ENCODE data around the gene AP2A1.
"Not testable (repeated sequence)": the region's sequence is repeated elsewhere in the genome, so short reads cannot be mapped to it uniquely, and the experiment has no call there.

Gene AP2A1

GRCh38 chr19:49766930-49767299, at the start of gene AP2A1:
Gene AP2A1 (plus strand): TSS chr19:49767001. CDS start chr19:49767134, 133 bp downstream.
- DNase-seq: no peak

GRCh38 chr19:49718511-49718910, 48.3 kb upstream of the AP2A1 start:
- no peak for DNase-seq

DNA sequence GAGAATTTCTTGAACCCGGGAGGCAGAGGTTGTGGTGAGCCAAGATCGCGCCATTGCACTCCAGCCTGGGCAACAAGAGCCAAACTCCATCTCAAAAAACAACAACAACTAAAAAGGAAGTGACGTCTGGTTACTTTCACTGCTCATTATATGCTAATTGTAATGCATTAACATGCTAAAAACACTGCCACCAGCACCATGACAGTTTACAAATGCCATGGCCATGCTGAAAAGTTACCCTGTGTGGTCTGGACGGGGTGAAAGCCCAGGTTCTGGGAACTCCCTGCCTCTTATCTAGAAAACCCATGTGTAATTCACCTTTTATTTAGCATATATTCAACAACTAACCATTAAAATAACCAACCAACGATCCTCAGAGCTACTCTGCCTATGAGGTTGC, 47.8 kb upstream of the AP2A1 start:
- no peak for DNase-seq

GRCh38 chr19:49719420-49719819, 47.4 kb upstream of the AP2A1 start:
- not testable (repeated sequence) for DNase-seq

DNA sequence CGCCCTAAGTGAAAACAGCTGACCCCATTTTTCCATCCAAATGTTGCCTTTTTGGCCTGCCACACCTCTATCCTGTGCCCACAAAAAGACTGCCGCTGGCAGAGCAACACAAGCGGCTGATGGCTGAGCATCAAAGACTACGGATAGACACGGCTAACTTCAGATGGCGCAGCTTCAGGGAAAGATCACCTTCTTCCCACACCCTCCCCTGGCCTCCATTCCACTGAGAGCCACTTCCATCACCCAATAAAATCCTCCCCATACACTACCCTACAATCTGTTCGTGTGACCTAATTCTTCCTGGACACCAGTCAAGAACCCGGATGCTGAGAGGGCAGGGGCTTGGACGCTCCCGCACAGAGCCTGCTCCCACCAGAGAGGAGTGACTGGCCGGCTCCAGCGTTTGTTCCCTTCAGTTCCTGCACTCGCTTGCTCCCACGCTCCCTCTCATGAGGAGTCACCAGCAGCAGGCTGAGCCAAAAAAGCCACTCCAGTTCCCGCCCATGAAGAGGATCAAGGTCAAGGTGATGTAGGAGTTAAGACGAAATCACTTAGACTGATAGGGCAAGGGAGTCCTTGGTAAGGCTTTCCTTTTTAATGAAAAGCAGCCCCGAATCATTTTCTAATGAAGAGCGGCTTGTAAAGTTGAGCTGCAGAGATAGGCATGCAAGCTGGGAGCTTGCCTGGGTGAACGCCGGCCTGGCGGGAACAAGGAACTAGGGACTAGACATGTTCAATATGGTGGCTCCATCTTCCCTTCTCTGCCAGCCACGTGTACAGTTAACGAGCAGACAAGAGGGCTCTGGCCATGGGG, 39.4 kb upstream of the AP2A1 start:
- DNase-seq: no peak

GRCh38 chr19:49730166-49730565, 36.6 kb upstream of the AP2A1 start:
- no peak for DNase-seq

- no peak for DNase-seq
Observed at GRCh38 chr19:49738268-49738667, 28.5 kb upstream of the AP2A1 start.

GRCh38 chr19:49739098-49739497, 27.7 kb upstream of the AP2A1 start:
- no peak for DNase-seq

- no peak for DNase-seq
Observed at GRCh38 chr19:49739933-49740332, 26.9 kb upstream of the AP2A1 start.

GRCh38 chr19:49741210-49741844, 25.5 kb upstream of the AP2A1 start:
- no peak for DNase-seq

GRCh38 chr19:49744946-49745381, 21.8 kb upstream of the AP2A1 start:
- no peak for DNase-seq

DNA sequence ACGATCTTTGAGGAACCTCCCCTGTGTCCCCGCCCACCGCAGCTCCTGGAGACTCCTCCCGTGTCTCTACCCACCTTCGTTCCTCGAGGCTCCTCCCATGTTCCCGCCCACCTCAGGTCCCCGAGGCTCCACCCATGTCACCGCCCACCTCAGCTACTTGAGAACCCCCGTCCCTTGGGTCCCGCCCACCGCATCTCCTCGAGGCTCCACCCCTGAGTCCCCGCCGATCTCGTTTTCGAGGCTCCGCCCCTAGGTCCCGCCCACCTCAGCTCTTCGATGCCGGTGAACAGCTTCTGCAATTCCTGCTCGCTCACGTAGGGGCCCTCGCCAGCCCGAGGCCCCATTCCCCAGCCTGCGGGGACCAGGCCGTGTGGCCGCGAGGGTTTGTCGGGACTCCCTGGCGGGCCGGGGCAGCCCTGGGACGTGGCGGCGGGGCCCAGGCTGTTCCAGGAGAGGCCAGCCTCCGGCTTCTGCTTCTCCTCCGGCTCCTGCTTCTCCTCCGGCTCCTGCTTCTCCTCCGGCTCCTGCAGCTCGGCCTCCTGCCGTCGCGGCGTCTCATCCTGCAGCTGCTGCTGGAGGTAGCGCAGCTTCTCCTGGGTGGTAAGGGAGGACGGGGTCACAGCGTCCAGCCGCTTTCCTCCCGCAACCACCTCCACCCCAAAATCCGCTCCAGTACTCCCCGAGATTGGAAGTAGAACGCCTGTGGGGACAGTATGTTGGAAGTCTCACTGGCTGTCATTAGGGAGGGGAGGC, 20.4 kb upstream of the AP2A1 start:
- no peak for DNase-seq

DNA sequence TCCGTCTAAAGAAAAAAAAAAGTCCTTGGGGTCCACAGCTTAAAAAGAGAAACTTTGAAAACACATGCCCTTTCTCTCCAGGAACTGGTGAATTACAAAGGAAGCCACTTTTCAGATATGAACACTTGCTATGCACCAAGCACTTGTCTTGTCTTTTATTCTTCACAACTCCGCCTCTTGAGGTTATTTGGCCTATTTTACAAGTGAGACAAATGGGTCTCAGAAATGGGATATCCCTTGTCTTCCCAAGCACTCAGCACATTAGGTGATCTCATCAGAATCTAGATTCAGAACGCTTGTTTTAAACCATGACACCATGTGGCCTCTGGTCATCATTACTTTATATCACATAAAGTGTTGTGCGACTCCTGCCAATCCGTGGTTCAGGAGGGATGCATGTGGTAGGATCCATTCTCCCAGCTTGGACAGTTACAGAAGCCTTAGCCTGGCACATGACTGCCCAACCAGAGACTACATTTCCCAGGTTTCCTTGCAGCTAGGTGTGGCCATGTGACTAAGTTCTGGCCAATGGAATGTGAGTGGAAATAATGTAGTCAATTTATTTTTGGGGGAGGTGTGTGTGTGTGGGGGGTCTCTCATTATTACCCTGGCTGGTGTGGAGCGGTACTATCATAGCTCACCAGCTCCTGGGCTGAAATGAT, 17.6 kb upstream of the AP2A1 start:
- no peak for DNase-seq

- no peak for DNase-seq
Observed at GRCh38 chr19:49749771-49750170, 17.0 kb upstream of the AP2A1 start.

- DNase-seq: no peak
Observed at GRCh38 chr19:49752701-49753100, 14.1 kb upstream of the AP2A1 start.

- no peak for DNase-seq
Observed at GRCh38 chr19:49755956-49756355, 10.8 kb upstream of the AP2A1 start.

- DNase-seq: no peak
Observed at GRCh38 chr19:49758292-49758691, 8.5 kb upstream of the AP2A1 start.

DNA sequence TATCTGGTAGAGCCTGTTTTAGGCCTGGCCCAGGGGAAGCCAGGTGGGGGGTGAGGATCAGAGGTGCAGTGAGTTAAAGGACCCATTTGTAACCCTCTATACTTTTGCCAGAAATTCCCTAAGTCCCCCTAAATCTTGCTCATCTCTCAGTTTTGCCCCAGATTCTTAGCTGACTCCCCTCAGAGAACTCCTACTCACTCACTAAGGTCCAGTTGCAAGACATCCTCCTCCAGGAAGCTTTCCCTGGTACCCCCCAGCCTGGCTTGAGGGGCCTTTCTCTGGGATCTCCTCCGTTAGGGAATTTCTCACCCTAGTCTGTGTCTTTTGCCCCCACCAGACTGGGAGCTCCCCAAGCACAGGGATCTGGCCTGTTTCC, 5.6 kb upstream of the AP2A1 start:
- DNase-seq: no peak

DNA sequence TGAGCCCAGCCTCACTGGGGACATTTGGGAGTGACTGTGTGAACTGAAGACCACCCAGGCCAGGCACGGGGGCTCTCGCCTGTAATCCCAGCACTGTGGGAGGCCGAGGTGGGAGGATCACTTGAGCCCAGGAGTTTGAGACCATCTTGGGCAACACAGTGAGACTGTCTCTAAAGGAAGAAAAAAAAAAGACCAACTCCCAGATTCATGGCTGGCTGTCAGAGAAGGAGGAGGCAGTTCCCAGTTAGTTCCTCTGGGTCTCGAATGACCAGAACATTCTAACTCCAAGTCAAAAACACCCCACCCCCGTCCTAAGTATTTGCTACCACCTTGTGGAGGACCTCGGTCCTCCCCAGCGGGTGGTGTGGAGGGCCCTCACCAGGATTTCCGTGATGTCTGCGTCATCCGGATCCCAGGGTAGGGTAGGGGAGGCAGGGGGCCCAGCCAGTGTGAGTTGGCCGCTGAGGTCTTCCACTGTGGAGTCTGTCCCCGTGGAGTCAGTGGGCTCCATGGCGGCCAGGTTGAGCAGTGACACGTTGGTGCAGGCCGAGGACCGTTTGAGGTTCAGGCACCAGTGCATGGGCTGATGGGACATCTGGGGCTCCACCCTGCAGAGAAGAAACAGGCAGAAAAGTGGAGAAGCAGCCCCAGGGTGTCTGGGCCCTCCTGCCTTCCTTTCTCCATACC, 5.0 kb upstream of the AP2A1 start:
- no peak for DNase-seq

DNA sequence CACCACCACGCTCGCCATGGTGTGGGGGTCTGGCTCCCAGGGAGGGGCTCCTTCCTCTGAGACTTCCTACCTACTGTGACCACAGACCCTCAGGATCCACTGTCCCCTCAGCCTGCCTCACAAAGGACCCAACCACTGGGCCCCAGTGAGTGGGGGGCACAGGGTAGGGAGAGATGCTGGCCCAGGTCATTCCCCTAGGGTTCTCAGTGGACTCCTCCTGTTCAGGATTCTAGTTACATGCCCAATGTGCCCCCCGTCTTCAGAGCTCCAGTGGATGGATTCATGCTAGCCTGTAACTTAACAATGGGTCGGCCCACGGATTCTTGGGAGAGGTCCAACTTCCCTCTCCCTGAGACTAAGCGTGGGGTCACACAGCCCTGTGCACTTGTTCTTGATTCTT, 3.6 kb upstream of the AP2A1 start, which contains the start of gene TSKS:
TSKS (minus strand) TSS at position 77 of the 400 bp plus-strand sequence; CDS start at position 18, 59 bp downstream.
- DNase-seq: no peak

- no peak for DNase-seq
Observed at GRCh38 chr19:49764341-49764740, 2.5 kb upstream of the AP2A1 start.
